Spleen (tissue), 13 donors: Measurements from ENCODE around the gene NANOG. TPM values are rescaled to one million over a fixed set of nuclear protein-coding genes. Genes with fewer than 3 reads are reported as not detected.
"Not testable (repeated sequence)": the region's sequence is repeated elsewhere in the genome, so short reads cannot be mapped to it uniquely, and the experiment has no call there.

Source experiments
- DNase-seq: peaks from one replicate; pipeline ENCODE4 v3.0.0-alpha.2; 2020
- H3K27ac ChIP-seq, 8 donors: fragments of 200-600 bp; sonication (generic) in 7 of 8; 1 replicate in 4 of 8; 2 replicates in 4 of 8; pipeline versions ENCODE4 v1.5.0 to v1.8.0; 2016 to 2021; ENCODE audit warnings: inconsistent platforms in 4 of 8, mild to moderate bottlenecking in 4 of 8, moderate library complexity in 1 of 8
- H3K27me3 ChIP-seq, 7 donors: fragments of 200-600 bp; sonication (generic) in 6 of 7; replicated peaks in 1 of 7; 1 replicate in 4 of 7; 2 replicates in 3 of 7; pipeline versions ENCODE4 v1.5.0 to v1.8.0; 2016 to 2021; ENCODE audit warnings: inconsistent platforms in 3 of 7, mild to moderate bottlenecking in 1 of 7
- H3K36me3 ChIP-seq, 6 donors: fragments of 200-600 bp; sonication (generic) in 5 of 6; 1 replicate in 4 of 6; 2 replicates in 2 of 6; pipeline versions ENCODE4 v1.5.0 to v1.8.0; 2016 to 2021; ENCODE audit warnings: inconsistent platforms in 2 of 6
- H3K4me1 ChIP-seq, 6 donors: fragments of 200-600 bp; sonication (generic) in 5 of 6; 1 replicate in 3 of 6; 2 replicates in 3 of 6; pipeline versions ENCODE4 v1.5.0 to v1.8.0; 2016 to 2021; ENCODE audit warnings: inconsistent platforms in 3 of 6
- H3K4me3 ChIP-seq, 8 donors: fragments of 200-600 bp; sonication (generic) in 7 of 8; 1 replicate in 4 of 8; 2 replicates in 4 of 8; pipeline versions ENCODE4 v1.5.0 to v1.8.0; 2016 to 2021; ENCODE audit warnings: inconsistent platforms in 4 of 8, mild to moderate bottlenecking in 4 of 8, moderate library complexity in 2 of 8
- H3K9me3 ChIP-seq, 8 donors: fragments of 200-600 bp; sonication (generic) in 7 of 8; 1 replicate in 4 of 8; 2 replicates in 4 of 8; pipeline versions ENCODE4 v1.5.0 to v1.8.0; 2016 to 2021; ENCODE audit warnings: inconsistent platforms in 4 of 8
- CTCF ChIP-seq, 11 experiments: fragments of 200-600 bp in 7 of 11; fragments of 450-650 bp in 4 of 11; sonication (generic) in 4 of 11; IDR thresholded peaks in 8 of 11; conservative IDR thresholded peaks in 3 of 11; 1 replicate in 7 of 11; 2 replicates in 4 of 11; pipeline versions ENCODE4 v1.4.0 to v1.8.0; 2016 to 2021; ENCODE audit warnings: antibody characterized with exemption in 11 of 11, inconsistent platforms in 4 of 11, mild to moderate bottlenecking in 1 of 11
- POLR2A ChIP-seq, 3 donors: fragments of 450-650 bp; IDR thresholded peaks; one replicate each; pipeline ENCODE4 v1.5.1; 2017; ENCODE audit warnings: antibody characterized with exemption in 3 of 3, mild to moderate bottlenecking in 1 of 3
- POLR2AphosphoS5 ChIP-seq, 3 donors: sonication (generic); formaldehyde crosslinking; IDR thresholded peaks; one replicate each; pipeline ENCODE4 v1.5.1; 2017; ENCODE audit warnings: antibody characterized with exemption in 3 of 3
- WGBS, 5 donors: extraction: QIAGEN DNeasy Blood & Tissue Kit in 3 of 5; methylation state at CpG; one replicate each; pipeline versions ENCODE4 v1.1.5 to v1.1.7; 2013 to 2018; 5-methylcytosine and 5-hydroxymethylcytosine counted together
- intact Hi-C: fragments of 100-400 bp; cut with DNase I; formaldehyde crosslinking; loops from one replicate; pipeline ENCODE4 v1.15.0; 2023; ENCODE audit warnings: low total_unique reads
- long read RNA-seq, 2 donors: transcript quantifications; one replicate each; lab custom pipeline, GENCODE V29; 2026
- polyA plus RNA-seq, 3 donors: library from polyadenylated mRNA; stranded (reverse); fragments of 200-250 nt; gene quantifications; one replicate each; pipeline ENCODE4 v1.2.1, GENCODE V29; 2013
- total RNA-seq, 7 donors: library from RNA; depleted of rRNA in 3 of 7; stranded (reverse); fragments of >200 nt in 3 of 7; fragmentation: NEBNext Ultra II Directional in 4 of 7; extraction: Animal tissue kit (Norgen Biotek cat#: 25700) in 4 of 7; gene quantifications; one replicate each; pipeline versions ENCODE4 v1.1.0 to v1.2.1, GENCODE V29; 2016 to 2021
- donor health status: healthy with polysubstance abuse.
- donor health status: DM: no; HTN: no; CAD: no; lungs with moderate emphysema.
- donor health status: DM: no; HTN: no; CAD: no.
- donor health status: Bipolar disorder and iron deficiency.
- donor health status: healthy.
- donor health status: DM: no; HTN: no; CAD: no.
- donor health status: DM: yes; HTN: yes; CAD: no.

NANOG gene
- under 1 TPM in 4 of 7 donors, not detected in 3; 0.09 to 0.66 (median 0.44) TPM for total RNA-seq
- under 1 TPM in 1 of 3 donors, not detected in 2; 0.02 TPM for polyA plus RNA-seq
- long read RNA-seq, donor 1, partial matches to known transcripts = 20 of 20 reads
- long read RNA-seq, donor 1, other reads (novel, unspliced or antisense) = 0 of 20 reads
- long read RNA-seq, donor 2 = 0 reads

- not testable (repeated sequence) for H3K27ac ChIP-seq
Observed at GRCh38 chr12:7788884-7789528, at the start of gene NANOG. Gene NANOG (plus strand): TSS chr12:7789402. CDS start chr12:7789615, 213 bp downstream.

DNA sequence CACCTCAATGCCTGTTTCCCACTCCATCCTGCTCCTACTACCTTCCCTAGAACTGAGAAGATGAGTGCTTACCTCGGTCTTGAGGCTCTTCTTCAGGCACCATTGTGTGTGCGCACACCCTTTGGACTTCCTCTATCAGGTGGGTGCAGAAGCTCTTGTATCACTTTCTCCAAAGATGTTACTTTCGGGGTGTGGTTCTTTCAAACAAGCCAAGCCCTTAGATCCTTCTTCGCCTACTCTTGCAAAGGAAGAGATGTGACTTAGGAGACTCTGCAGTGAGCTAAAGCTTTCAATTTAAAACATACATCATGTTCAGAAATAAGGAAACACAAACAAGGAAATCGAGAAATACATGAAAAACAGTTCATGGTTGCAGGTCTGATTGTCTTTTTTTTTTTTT, 42.0 kb upstream of the NANOG start, which contains the start of gene CLEC4C:
TSS of gene CLEC4C (minus strand) at position 130 of the 400 bp plus-strand sequence. CDS start at position 103, 27 bp downstream.
- no peak for TF ChIP-seq POLR2AphosphoS5 (IDR thresholded peaks at IDR 0.05)
- no peak for TF ChIP-seq CTCF (IDR thresholded peaks at IDR 0.05 in 8 of 11, conservative IDR thresholded peaks at IDR 0.05 in 3 of 11)
- H3K36me3 ChIP-seq = no peaks in the 10 kb centered on the region
- no peak for DNase-seq
- intact Hi-C loops = no loop called here
- H3K27ac ChIP-seq = peak within 1 kb of the TSS in 2 of 8 donors; percentile 46 to 48
- H3K4me1 ChIP-seq = no peaks in the 10 kb centered on the region
- no peak within 1 kb of the TSS for H3K4me3 ChIP-seq
- peaks cover 0 to 7% (median 0%) of the 10 kb centered on the region in 7 donors for H3K27me3 ChIP-seq
- peaks cover 0 to 7% (median 0%) of the 10 kb centered on the region in 8 donors for H3K9me3 ChIP-seq
- WGBS, 5 donors = 45 to 82% (median 61%) methylated on average over 5 of the region's 5 CpGs

More at GRCh38 chr12:7788884-7789528, at the start of gene NANOG:
- DNase-seq, H3K36me3 ChIP-seq, H3K4me1 ChIP-seq, H3K9me3 ChIP-seq, intact Hi-C loops, H3K4me3 ChIP-seq: not testable (repeated sequence)
- 78 to 90% (median 87%) methylated on average over 13 of the region's 13 CpGs for WGBS, 5 donors
- H3K27me3 ChIP-seq = peaks cover 0 to 22% (median 0%) of the 10 kb centered on the region in 7 donors

GRCh38 chr12:7748852-7749251, 40.4 kb upstream of the NANOG start:
- TF ChIP-seq POLR2A (IDR thresholded peaks at IDR 0.05) = no peak
- no peak for TF ChIP-seq CTCF (IDR thresholded peaks at IDR 0.05 in 8 of 11, conservative IDR thresholded peaks at IDR 0.05 in 3 of 11)
- H3K27me3 ChIP-seq = peaks cover 0 to 7% (median 0%) of the 10 kb centered on the region in 7 donors
- DNase-seq = no peak
- H3K27ac ChIP-seq = no peak overlapping the region
- no peak overlapping the region for H3K4me3 ChIP-seq
- H3K9me3 ChIP-seq = peaks cover 0 to 2% (median 0%) of the 10 kb centered on the region in 8 donors
- H3K36me3 ChIP-seq = no peaks in the 10 kb centered on the region
- intact Hi-C loops = no loop called here
- 43 to 74% (median 58%) methylated on average over 4 of the region's 4 CpGs for WGBS, 5 donors
- H3K4me1 ChIP-seq = peaks cover 0 to 16% (median 0%) of the 10 kb centered on the region in 6 donors

DNA sequence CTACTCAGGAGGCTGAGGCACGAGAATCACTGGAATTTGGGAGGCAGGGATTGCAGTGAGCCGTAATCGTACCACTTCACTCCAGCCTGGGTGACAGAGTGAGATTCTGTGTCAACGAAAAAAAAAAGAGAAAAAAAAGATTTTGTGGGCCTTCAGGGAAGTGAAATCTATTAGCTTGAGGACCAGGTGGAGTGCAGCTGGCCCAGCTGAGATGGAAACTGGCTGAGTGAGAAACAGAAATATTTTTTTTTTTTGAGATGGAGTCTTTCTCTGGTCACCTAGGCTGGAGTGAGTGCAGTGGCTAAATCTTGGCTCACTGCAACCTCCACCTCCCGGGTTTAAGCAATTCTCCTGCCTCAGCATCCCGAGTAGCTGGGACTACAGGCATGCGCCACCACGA, 39.8 kb upstream of the NANOG start:
- 75 to 88% (median 80%) methylated on average over 8 of the region's 8 CpGs for WGBS, 5 donors
- no peaks in the 10 kb centered on the region for H3K9me3 ChIP-seq
- no peak overlapping the region for H3K4me3 ChIP-seq
- no peak for DNase-seq
- H3K27me3 ChIP-seq = peaks cover 0 to 7% (median 0%) of the 10 kb centered on the region in 7 donors
- no peaks in the 10 kb centered on the region for H3K36me3 ChIP-seq
- peaks cover 0 to 20% (median 0%) of the 10 kb centered on the region in 6 donors for H3K4me1 ChIP-seq
- TF ChIP-seq POLR2AphosphoS5 (IDR thresholded peaks at IDR 0.05) (no peak), POLR2A (IDR thresholded peaks at IDR 0.05) (no peak), CTCF (IDR thresholded peaks at IDR 0.05 in 8 of 11, conservative IDR thresholded peaks at IDR 0.05 in 3 of 11) (no peak)
- no peak overlapping the region for H3K27ac ChIP-seq
- intact Hi-C loops = no loop called here
